ENCODE data around the gene KEL.

GRCh38 chr7:142974626-142975025 lies 12.5 kb upstream of the KEL start:
- TF ChIP-seq POLR2A (IDR thresholded peaks at IDR 0.05), result no peak
- no peak for TF ChIP-seq CTCF (IDR thresholded peaks at IDR 0.05)
